ENCODE data around the gene CAMK1G.

GRCh38 chr1:209550519-209550918 lies 33.0 kb upstream of the CAMK1G start:
- TF ChIP-seq CTCF (IDR thresholded peaks at IDR 0.05) (no peak), POLR2AphosphoS5 (IDR thresholded peaks at IDR 0.05) (no peak), POLR2A (IDR thresholded peaks at IDR 0.05) (no peak)

All from prostate gland (tissue), 2 donors.